Vein endothelial cell (primary cell): ENCODE data around the gene WNT7A. TPM values are rescaled to one million over a fixed set of nuclear protein-coding genes. Genes with fewer than 3 reads are reported as not detected.

Source experiments
- total RNA-seq: library from RNA; depleted of rRNA; stranded (reverse); fragments of >200 nt; gene quantifications from 2 replicates; pipeline ENCODE4 v1.2.3, GENCODE V29; 2012

Gene WNT7A
- not detected in 2 replicates for total RNA-seq

GRCh38 chr3:13879946-13880810 is at the start of gene WNT7A:
Gene WNT7A (minus strand): TSS chr3:13880071. CDS start chr3:13879816, 255 bp downstream.

Other genes with a start within 250 kb of the WNT7A start
- 8.2 and 11.0 TPM in 2 replicates for gene CHCHD4, start 244.8 kb upstream of the WNT7A start, total RNA-seq
- 126 and 139 TPM in 2 replicates for gene TMEM43, start 245.0 kb upstream of the WNT7A start, total RNA-seq